ENCODE data around the gene FAM13A. TPM values are rescaled to one million over a fixed set of nuclear protein-coding genes. Genes with fewer than 3 reads are reported as not detected.

Gene FAM13A
- total and polyA plus RNA-seq, 2 of the 8 experiments (the other 6 are each of a cell fraction or from before 2014, with no cell fraction given), result 7.1 to 16.5 TPM

DNA sequence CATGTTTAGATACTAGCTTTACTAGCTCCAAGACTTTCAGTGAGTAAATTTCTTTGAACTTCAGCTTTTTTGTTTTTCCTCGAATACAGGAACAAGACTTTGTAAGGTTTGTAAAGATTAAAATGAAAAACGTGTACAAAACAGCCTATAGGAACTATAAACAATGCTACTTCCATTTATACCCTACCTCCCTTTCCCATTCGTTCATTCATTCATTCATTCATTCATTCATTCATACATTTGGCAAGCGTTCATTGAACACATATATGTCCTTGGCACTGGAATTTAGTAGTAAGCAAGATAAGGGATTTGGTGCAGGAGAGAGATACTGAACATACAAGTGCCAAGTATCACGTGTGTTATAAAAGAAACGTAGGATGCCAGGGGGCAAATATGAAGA, 293.9 kb downstream of the FAM13A start (continued):
- TF ChIP-seq, protein P1, sequence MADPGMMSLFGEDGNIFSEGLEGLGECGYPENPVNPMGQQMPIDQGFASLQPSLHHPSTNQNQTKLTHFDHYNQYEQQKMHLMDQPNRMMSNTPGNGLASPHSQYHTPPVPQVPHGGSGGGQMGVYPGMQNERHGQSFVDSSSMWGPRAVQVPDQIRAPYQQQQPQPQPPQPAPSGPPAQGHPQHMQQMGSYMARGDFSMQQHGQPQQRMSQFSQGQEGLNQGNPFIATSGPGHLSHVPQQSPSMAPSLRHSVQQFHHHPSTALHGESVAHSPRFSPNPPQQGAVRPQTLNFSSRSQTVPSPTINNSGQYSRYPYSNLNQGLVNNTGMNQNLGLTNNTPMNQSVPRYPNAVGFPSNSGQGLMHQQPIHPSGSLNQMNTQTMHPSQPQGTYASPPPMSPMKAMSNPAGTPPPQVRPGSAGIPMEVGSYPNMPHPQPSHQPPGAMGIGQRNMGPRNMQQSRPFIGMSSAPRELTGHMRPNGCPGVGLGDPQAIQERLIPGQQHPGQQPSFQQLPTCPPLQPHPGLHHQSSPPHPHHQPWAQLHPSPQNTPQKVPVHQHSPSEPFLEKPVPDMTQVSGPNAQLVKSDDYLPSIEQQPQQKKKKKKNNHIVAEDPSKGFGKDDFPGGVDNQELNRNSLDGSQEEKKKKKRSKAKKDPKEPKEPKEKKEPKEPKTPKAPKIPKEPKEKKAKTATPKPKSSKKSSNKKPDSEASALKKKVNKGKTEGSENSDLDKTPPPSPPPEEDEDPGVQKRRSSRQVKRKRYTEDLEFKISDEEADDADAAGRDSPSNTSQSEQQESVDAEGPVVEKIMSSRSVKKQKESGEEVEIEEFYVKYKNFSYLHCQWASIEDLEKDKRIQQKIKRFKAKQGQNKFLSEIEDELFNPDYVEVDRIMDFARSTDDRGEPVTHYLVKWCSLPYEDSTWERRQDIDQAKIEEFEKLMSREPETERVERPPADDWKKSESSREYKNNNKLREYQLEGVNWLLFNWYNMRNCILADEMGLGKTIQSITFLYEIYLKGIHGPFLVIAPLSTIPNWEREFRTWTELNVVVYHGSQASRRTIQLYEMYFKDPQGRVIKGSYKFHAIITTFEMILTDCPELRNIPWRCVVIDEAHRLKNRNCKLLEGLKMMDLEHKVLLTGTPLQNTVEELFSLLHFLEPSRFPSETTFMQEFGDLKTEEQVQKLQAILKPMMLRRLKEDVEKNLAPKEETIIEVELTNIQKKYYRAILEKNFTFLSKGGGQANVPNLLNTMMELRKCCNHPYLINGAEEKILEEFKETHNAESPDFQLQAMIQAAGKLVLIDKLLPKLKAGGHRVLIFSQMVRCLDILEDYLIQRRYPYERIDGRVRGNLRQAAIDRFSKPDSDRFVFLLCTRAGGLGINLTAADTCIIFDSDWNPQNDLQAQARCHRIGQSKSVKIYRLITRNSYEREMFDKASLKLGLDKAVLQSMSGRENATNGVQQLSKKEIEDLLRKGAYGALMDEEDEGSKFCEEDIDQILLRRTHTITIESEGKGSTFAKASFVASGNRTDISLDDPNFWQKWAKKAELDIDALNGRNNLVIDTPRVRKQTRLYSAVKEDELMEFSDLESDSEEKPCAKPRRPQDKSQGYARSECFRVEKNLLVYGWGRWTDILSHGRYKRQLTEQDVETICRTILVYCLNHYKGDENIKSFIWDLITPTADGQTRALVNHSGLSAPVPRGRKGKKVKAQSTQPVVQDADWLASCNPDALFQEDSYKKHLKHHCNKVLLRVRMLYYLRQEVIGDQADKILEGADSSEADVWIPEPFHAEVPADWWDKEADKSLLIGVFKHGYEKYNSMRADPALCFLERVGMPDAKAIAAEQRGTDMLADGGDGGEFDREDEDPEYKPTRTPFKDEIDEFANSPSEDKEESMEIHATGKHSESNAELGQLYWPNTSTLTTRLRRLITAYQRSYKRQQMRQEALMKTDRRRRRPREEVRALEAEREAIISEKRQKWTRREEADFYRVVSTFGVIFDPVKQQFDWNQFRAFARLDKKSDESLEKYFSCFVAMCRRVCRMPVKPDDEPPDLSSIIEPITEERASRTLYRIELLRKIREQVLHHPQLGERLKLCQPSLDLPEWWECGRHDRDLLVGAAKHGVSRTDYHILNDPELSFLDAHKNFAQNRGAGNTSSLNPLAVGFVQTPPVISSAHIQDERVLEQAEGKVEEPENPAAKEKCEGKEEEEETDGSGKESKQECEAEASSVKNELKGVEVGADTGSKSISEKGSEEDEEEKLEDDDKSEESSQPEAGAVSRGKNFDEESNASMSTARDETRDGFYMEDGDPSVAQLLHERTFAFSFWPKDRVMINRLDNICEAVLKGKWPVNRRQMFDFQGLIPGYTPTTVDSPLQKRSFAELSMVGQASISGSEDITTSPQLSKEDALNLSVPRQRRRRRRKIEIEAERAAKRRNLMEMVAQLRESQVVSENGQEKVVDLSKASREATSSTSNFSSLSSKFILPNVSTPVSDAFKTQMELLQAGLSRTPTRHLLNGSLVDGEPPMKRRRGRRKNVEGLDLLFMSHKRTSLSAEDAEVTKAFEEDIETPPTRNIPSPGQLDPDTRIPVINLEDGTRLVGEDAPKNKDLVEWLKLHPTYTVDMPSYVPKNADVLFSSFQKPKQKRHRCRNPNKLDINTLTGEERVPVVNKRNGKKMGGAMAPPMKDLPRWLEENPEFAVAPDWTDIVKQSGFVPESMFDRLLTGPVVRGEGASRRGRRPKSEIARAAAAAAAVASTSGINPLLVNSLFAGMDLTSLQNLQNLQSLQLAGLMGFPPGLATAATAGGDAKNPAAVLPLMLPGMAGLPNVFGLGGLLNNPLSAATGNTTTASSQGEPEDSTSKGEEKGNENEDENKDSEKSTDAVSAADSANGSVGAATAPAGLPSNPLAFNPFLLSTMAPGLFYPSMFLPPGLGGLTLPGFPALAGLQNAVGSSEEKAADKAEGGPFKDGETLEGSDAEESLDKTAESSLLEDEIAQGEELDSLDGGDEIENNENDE (IDR thresholded peaks at IDR 0.05; ENCODE audit: insufficient replicate concordance, low read length), result no peak
- TF ChIP-seq E2F6 (IDR thresholded peaks at IDR 0.05), result no peak
- TF ChIP-seq ZNF274 (IDR thresholded peaks at IDR 0.05; ENCODE audit: borderline replicate concordance, extremely low read depth, low read length), result no peak
- TF ChIP-seq JUND (IDR thresholded peaks at IDR 0.05; ENCODE audit: low read length), result no peak
- TF ChIP-seq CHD1 (IDR thresholded peaks at IDR 0.05; ENCODE audit: low read depth, low read length), result no peak
- no peak for TF ChIP-seq PHF8 (conservative IDR thresholded peaks at IDR 0.05; ENCODE audit: low read depth, low read length)

All from H1 (cell line).